H9 (cell line): ENCODE measurements around the gene COA6. TPM values are rescaled to one million over a fixed set of nuclear protein-coding genes. Genes with fewer than 3 reads are reported as not detected.

ENCODE experiments used
- DNase-seq: peaks from one replicate; pipeline ENCODE4 v3.0.0-alpha.2; 2017
- H2AFZ ChIP-seq: one replicate; pipeline ENCODE4 v1.6.1; 2013; ENCODE audit warnings: mild to moderate bottlenecking, low read length, control low read depth, moderate library complexity
- H2AK5ac ChIP-seq: 2 replicates; pipeline ENCODE4 v1.6.1; 2013; ENCODE audit warnings: low read length, control low read depth, mixed read lengths; ENCODE audit not compliant: insufficient read length
- H2BK120ac ChIP-seq: one replicate; pipeline ENCODE4 v1.6.1; 2013; ENCODE audit warnings: low read depth, mild to moderate bottlenecking, low read length, control low read depth, inconsistent platforms; ENCODE audit not compliant: poor library complexity, severe bottlenecking
- H2BK12ac ChIP-seq: 2 replicates; pipeline ENCODE4 v1.6.1; 2013; ENCODE audit warnings: low read length, control low read depth, mixed read lengths, low read depth; ENCODE audit not compliant: insufficient read length
- H2BK15ac ChIP-seq: 2 replicates; pipeline ENCODE4 v1.6.1; 2013; ENCODE audit warnings: low read depth, low read length, control low read depth
- H2BK20ac ChIP-seq: one replicate; pipeline ENCODE4 v1.6.1; 2013; ENCODE audit warnings: low read depth, mild to moderate bottlenecking, low read length, control low read depth, inconsistent platforms; ENCODE audit not compliant: poor library complexity, severe bottlenecking
- H2BK5ac ChIP-seq: 2 replicates; pipeline ENCODE4 v1.6.1; 2013; ENCODE audit warnings: low read length, control low read depth, mixed read lengths; ENCODE audit not compliant: insufficient read length
- H3K14ac ChIP-seq: 2 replicates; pipeline ENCODE4 v1.6.1; 2013; ENCODE audit warnings: low read length, control low read depth; ENCODE audit not compliant: insufficient read depth
- H3K18ac ChIP-seq: 2 replicates; pipeline ENCODE4 v1.6.1; 2013; ENCODE audit warnings: low read depth, mild to moderate bottlenecking, mixed read lengths, low read length, control low read depth; ENCODE audit not compliant: insufficient read length
- H3K23ac ChIP-seq: 2 replicates; pipeline ENCODE4 v1.6.1; 2013; ENCODE audit warnings: low read length, control low read depth, mixed read lengths, low read depth; ENCODE audit not compliant: insufficient read length
- H3K23me2 ChIP-seq: 2 replicates; pipeline ENCODE4 v1.6.1; 2013; ENCODE audit warnings: low read depth, mild to moderate bottlenecking, mixed read lengths, low read length, control low read depth; ENCODE audit not compliant: insufficient read length, poor library complexity, severe bottlenecking
- H3K27ac ChIP-seq: 2 replicates; pipeline ENCODE4 v1.5.1; 2013; ENCODE audit warnings: low read length, control low read depth, mixed read lengths, low read depth; ENCODE audit not compliant: insufficient read length
- H3K27me3 ChIP-seq: 2 replicates; pipeline ENCODE4 v1.6.1; 2013; ENCODE audit warnings: low read length, control low read depth, inconsistent platforms; ENCODE audit not compliant: insufficient read depth
- H3K4ac ChIP-seq: 2 replicates; pipeline ENCODE4 v1.6.1; 2013; ENCODE audit warnings: low read depth, mild to moderate bottlenecking, control low read depth, inconsistent platforms, low read length, moderate library complexity
- H3K4me1 ChIP-seq: 2 replicates; pipeline ENCODE4 v1.6.1; 2013; ENCODE audit warnings: low read length, control low read depth, inconsistent platforms; ENCODE audit not compliant: insufficient read depth
- H3K4me2 ChIP-seq: 2 replicates; pipeline ENCODE4 v1.6.1; 2013; ENCODE audit warnings: low read length, control low read depth, mixed read lengths; ENCODE audit not compliant: insufficient read length, insufficient read depth
- H3K56ac ChIP-seq: 2 replicates; pipeline ENCODE4 v1.6.1; 2013; ENCODE audit warnings: low read depth, mild to moderate bottlenecking, mixed read lengths, low read length, control low read depth; ENCODE audit not compliant: insufficient read length
- H3K79me1 ChIP-seq: 2 replicates; pipeline ENCODE4 v1.6.1; 2013; ENCODE audit warnings: low read depth, mild to moderate bottlenecking, moderate library complexity, low read length, control low read depth, inconsistent platforms; ENCODE audit not compliant: insufficient read depth, poor library complexity, severe bottlenecking
- H3K79me2 ChIP-seq: 2 replicates; pipeline ENCODE4 v1.6.1; 2013; ENCODE audit warnings: low read length, control low read depth, inconsistent platforms; ENCODE audit not compliant: insufficient read depth
- H3K9ac ChIP-seq: 2 replicates; pipeline ENCODE4 v1.6.1; 2013; ENCODE audit warnings: low read length, control low read depth, mixed read lengths; ENCODE audit not compliant: insufficient read length; ENCODE audit errors: extremely low read depth
- H3K9me3 ChIP-seq: one replicate; pipeline ENCODE4 v1.6.1; 2013; ENCODE audit warnings: low read depth, low read length, inconsistent platforms; ENCODE audit not compliant: control insufficient read depth
- H3T11ph ChIP-seq: one replicate; pipeline ENCODE4 v1.6.1; 2013; ENCODE audit warnings: mild to moderate bottlenecking, low read length, control low read depth, inconsistent platforms
- H4K20me1 ChIP-seq: one replicate; pipeline ENCODE4 v1.6.1; 2013; ENCODE audit not compliant: control insufficient read depth, insufficient read length, insufficient read depth
- H4K5ac ChIP-seq: 2 replicates; pipeline ENCODE4 v1.6.1; 2013; ENCODE audit warnings: low read depth, mild to moderate bottlenecking, mixed read lengths, low read length, control low read depth; ENCODE audit not compliant: insufficient read length
- H4K8ac ChIP-seq: replicated peaks from 2 replicates; pipeline ENCODE4 v1.6.1; 2013; ENCODE audit warnings: low read length, control low read depth, mixed read lengths, low read depth; ENCODE audit not compliant: insufficient read length
- H4K91ac ChIP-seq: 2 replicates; pipeline ENCODE4 v1.6.1; 2013; ENCODE audit warnings: low read depth, mild to moderate bottlenecking, moderate library complexity, mixed read lengths, low read length, control low read depth; ENCODE audit not compliant: insufficient read length
- H3K27ac Mint-ChIP-seq, 3 experiments: 2 replicates in 2 of 3; 3 replicates in 1 of 3; pipeline ENCODE4 v1.8.0; 2020 to 2021; ENCODE audit warnings: mixed read lengths in 3 of 3, mild to moderate bottlenecking in 1 of 3, moderate library complexity in 1 of 3
- H3K27me3 Mint-ChIP-seq: 2 replicates; pipeline ENCODE4 v1.8.0; 2021; ENCODE audit warnings: low read depth, mild to moderate bottlenecking, moderate library complexity, mixed read lengths
- H3K36me3 Mint-ChIP-seq, 3 experiments: 2 replicates in 2 of 3; 3 replicates in 1 of 3; pipeline ENCODE4 v1.8.0; 2020 to 2021; ENCODE audit warnings: low read depth in 3 of 3, mixed read lengths in 3 of 3; ENCODE audit not compliant: insufficient read depth in 1 of 3
- H3K4me1 Mint-ChIP-seq, 2 experiments: 2 replicates each; pipeline ENCODE4 v1.8.0; 2020; ENCODE audit warnings: mixed read lengths in 2 of 2
- H3K4me3 Mint-ChIP-seq, 2 experiments: 2 replicates in 1 of 2; 3 replicates in 1 of 2; pipeline ENCODE4 v1.8.0; 2020 to 2021; ENCODE audit warnings: mild to moderate bottlenecking in 2 of 2, mixed read lengths in 2 of 2, moderate library complexity in 1 of 2
- H3K9me3 Mint-ChIP-seq, 2 experiments: 2 replicates in 1 of 2; 3 replicates in 1 of 2; pipeline ENCODE4 v1.8.0; 2020; ENCODE audit warnings: mild to moderate bottlenecking in 2 of 2, mixed read lengths in 2 of 2, moderate library complexity in 1 of 2
- CTCF ChIP-seq: fragments of 200-600 bp; sonication (generic); conservative IDR thresholded peaks from 3 replicates; pipeline ENCODE4 v1.8.0; 2021; ENCODE audit warnings: antibody characterized with exemption, mild to moderate bottlenecking
- WGBS: extraction: QIAGEN DNeasy Blood & Tissue Kit; methylation state at CpG from one replicate; pipeline ENCODE4 v1.1.7; 2013; ENCODE audit warnings: missing lambda C conversion rate, low lambda C conversion rate, mixed read lengths; ENCODE audit not compliant: insufficient read length; ENCODE audit errors: extremely low coverage; 5-methylcytosine and 5-hydroxymethylcytosine counted together
- total RNA-seq: library from RNA; stranded (reverse); gene quantifications from 2 replicates; pipeline ENCODE4 v1.2.1, GENCODE V29; 2021

COA6 gene
- total RNA-seq, 1 experiment from 2014 or later, result 42.3 TPM

- Mint-ChIP-seq H3K36me3 (no peaks in the 10 kb centered on the region), H3K4me3 (no peak overlapping the region), H3K27me3 (peaks cover 7% of the 10 kb centered on the region), H3K9me3 (no peaks in the 10 kb centered on the region), H3K27ac (no peak overlapping the region), H3K4me1 (no peaks in the 10 kb centered on the region)
- Histone ChIP-seq H3K23ac (no peak overlapping the region), H3K4ac (no peak overlapping the region), H2AK5ac (no peak overlapping the region), H4K91ac (no peak overlapping the region), H3K56ac (no peak overlapping the region), H2BK120ac (no peak overlapping the region), H4K5ac (no peak overlapping the region), H3K27ac (no peak overlapping the region), H2BK5ac (no peak overlapping the region), H3K14ac (no peak overlapping the region), H2BK15ac (no peak overlapping the region), H3K79me2 (no peaks in the 10 kb centered on the region), H3K4me1 (no peaks in the 10 kb centered on the region), H3K79me1 (no peaks in the 10 kb centered on the region), H3T11ph (no peak overlapping the region), H4K20me1 (no peaks in the 10 kb centered on the region), H4K8ac (no peak overlapping the region), H2BK12ac (no peak overlapping the region), H3K27me3 (no peaks in the 10 kb centered on the region), H2AFZ (no peak overlapping the region), H3K9ac (no peak overlapping the region), H3K9me3 (no peaks in the 10 kb centered on the region), H3K23me2 (no peaks in the 10 kb centered on the region), H2BK20ac (no peak overlapping the region), H3K18ac (no peak overlapping the region), H3K4me2 (no peak overlapping the region)
- no peak for DNase-seq
- no CpG with 5 or more reads among the region's 2 CpGs for WGBS
- TF ChIP-seq CTCF, result no peak
Measured at GRCh38 chr1:234362558-234362957, 10.7 kb upstream of the COA6 start.
